ENCODE measurements around the gene SPEN.

DNA sequence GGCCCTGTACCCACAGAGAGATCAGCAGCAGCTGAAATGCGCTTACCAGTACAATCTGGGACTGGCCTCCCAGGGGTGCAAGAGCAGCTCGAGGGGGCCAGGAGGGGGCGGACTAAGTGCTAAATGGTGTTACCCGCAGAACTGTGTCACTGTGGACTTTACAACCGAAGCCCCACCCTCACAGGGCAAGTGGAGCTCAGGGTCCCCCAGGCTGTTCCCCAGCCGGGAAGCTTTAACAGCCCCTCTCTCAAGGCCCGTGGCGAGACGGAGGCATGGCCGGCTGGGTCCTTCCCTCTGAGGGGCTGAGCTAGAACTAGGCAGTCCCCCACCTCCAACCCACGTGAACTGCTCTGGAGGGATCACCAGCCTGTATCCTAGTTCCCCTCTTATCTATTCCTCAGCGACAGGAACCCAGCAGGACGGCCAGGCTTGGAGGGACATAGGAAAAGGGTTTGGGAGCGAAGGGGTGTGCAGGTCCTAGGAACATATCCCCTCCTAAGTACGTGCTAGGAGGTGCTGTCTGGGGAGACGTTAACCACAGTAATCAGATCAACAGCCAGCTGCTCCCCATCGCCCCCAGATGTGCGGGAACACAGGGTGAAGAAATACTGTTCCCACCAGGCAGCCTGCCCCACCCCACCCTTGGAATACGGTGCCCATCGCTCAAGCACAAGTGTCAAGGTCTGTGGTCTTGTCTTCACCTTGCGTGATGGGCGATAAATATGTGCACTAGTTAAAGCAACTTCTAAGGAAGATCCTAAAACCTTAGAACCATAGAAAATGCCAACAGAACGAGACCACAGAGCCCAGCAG lies 104.0 kb downstream of the SPEN start:
- TF ChIP-seq, protein P1, sequence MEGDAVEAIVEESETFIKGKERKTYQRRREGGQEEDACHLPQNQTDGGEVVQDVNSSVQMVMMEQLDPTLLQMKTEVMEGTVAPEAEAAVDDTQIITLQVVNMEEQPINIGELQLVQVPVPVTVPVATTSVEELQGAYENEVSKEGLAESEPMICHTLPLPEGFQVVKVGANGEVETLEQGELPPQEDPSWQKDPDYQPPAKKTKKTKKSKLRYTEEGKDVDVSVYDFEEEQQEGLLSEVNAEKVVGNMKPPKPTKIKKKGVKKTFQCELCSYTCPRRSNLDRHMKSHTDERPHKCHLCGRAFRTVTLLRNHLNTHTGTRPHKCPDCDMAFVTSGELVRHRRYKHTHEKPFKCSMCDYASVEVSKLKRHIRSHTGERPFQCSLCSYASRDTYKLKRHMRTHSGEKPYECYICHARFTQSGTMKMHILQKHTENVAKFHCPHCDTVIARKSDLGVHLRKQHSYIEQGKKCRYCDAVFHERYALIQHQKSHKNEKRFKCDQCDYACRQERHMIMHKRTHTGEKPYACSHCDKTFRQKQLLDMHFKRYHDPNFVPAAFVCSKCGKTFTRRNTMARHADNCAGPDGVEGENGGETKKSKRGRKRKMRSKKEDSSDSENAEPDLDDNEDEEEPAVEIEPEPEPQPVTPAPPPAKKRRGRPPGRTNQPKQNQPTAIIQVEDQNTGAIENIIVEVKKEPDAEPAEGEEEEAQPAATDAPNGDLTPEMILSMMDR (IDR thresholded peaks at IDR 0.05; ENCODE audit: insufficient read depth, low read depth, low read length): no peak
- TF ChIP-seq EZH2 (IDR thresholded peaks at IDR 0.05; ENCODE audit: insufficient read depth, low read length): no peak

Measured in astrocyte (in vitro differentiated cells and primary cell).